ENCODE data around the gene TNFAIP8L1. TPM values are rescaled to one million over a fixed set of nuclear protein-coding genes. Genes with fewer than 3 reads are reported as not detected.

The TNFAIP8L1 gene
- total and polyA plus RNA-seq, 10 donors: 12.5 to 39.8 (median 27.1) TPM

- H3K9me3 ChIP-seq: no peaks in the 10 kb centered on the region
- H3K27me3 ChIP-seq (replicated peaks in 1 of 7): peaks cover 0 to 9% (median 0%) of the 10 kb centered on the region in 7 donors
- H3K36me3 ChIP-seq: no peaks in the 10 kb centered on the region
- H3K4me3 ChIP-seq: peak overlapping the region in 2 of 8 donors; percentile 40 to 70
- WGBS, 5 donors: 69 to 82% (median 78%) methylated on average over 8 of the region's 8 CpGs
- H3K27ac ChIP-seq: peak overlapping the region in 1 of 8 donors; percentile 72
- no peak for DNase-seq
- peaks cover 22 to 84% (median 67%) of the 10 kb centered on the region in 6 donors for H3K4me1 ChIP-seq
- TF ChIP-seq CTCF (IDR thresholded peaks at IDR 0.05 in 8 of 11, conservative IDR thresholded peaks at IDR 0.05 in 3 of 11) (no peak), POLR2AphosphoS5 (IDR thresholded peaks at IDR 0.05) (no peak), POLR2A (IDR thresholded peaks at IDR 0.05) (no peak)
- intact Hi-C loops (cut with DNase I; ENCODE audit: low total_unique reads): loop anchor here (5.0 kb wide), 1 partner anchor 69 kb away; no protein-coding TSS in a partner anchor
Measured at GRCh38 chr19:4636761-4637160, 2.6 kb upstream of the TNFAIP8L1 start.

DNA sequence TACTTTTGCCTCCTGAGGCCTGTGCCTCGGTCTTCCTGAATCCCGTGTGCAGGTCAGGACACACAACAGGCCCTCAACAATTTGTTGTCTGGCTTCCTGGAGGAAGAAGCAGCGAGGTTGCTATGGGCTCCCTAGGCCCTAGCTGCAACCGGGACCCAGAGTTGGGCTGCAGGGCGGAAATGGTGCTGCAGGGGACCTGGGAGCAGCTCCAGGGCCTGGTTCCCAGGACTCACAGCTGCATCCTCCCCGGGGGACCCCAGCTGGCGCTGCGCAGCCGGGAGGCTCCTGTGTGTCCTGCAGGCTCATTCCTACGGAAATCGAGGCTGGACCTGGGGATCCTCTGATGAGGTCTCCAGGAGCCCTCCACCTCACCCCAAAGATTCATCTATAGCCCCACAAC is 999 bp upstream of the TNFAIP8L1 start:
- Histone ChIP-seq H3K4me3 (peak overlapping the region in 2 of 8 donors; percentile 93 to 97), H3K27ac (peak overlapping the region; percentile 37 to 90 (median 85)), H3K36me3 (no peaks in the 10 kb centered on the region), H3K9me3 (no peaks in the 10 kb centered on the region), H3K4me1 (peaks cover 22 to 96% (median 72%) of the 10 kb centered on the region in 6 donors), H3K27me3 (replicated peaks in 1 of 7) (peaks cover 0 to 9% (median 0%) of the 10 kb centered on the region in 7 donors)
- peak; percentile 84 for DNase-seq
- intact Hi-C loops (cut with DNase I; ENCODE audit: low total_unique reads): loop anchor here (5.0 kb wide), 1 partner anchor 71 kb away; no protein-coding TSS in a partner anchor
- TF ChIP-seq CTCF (IDR thresholded peaks at IDR 0.05 in 8 of 11, conservative IDR thresholded peaks at IDR 0.05 in 3 of 11) (no peak), POLR2AphosphoS5 (IDR thresholded peaks at IDR 0.05) (peak in 2 of 3 donors; percentile 31 to 71)
- WGBS, 5 donors: 42 to 63% (median 59%) methylated on average over 9 to 11 of the region's 11 CpGs

- H3K27me3 ChIP-seq (replicated peaks in 1 of 7): peaks cover 0 to 9% (median 0%) of the 10 kb centered on the region in 7 donors
- intact Hi-C loops (cut with DNase I; ENCODE audit: low total_unique reads): loop anchor here (5.0 kb wide), 1 partner anchor 72 kb away; no protein-coding TSS in a partner anchor
Measured at GRCh38 chr19:4639531-4640246, 373 bp downstream of the TNFAIP8L1 start.

GRCh38 chr19:4640247-4641000 is 1.1 kb downstream of the TNFAIP8L1 start:
- TF ChIP-seq CTCF (IDR thresholded peaks at IDR 0.05 in 8 of 11, conservative IDR thresholded peaks at IDR 0.05 in 3 of 11) (no peak), POLR2AphosphoS5 (IDR thresholded peaks at IDR 0.05) (no peak), POLR2A (IDR thresholded peaks at IDR 0.05) (no peak)
- H3K27ac ChIP-seq: peak overlapping the region; percentile 24 to 90 (median 83)
- DNase-seq: peak; percentile 82
- peak overlapping the region; percentile 82 to 97 (median 84) for H3K4me3 ChIP-seq
- peaks cover 0 to 4% (median 0%) of the 10 kb centered on the region in 7 donors for H3K27me3 ChIP-seq (replicated peaks in 1 of 7)
- intact Hi-C loops (cut with DNase I; ENCODE audit: low total_unique reads): no loop called here
- 59 to 80% (median 67%) methylated on average over 11 to 17 of the region's 17 CpGs for WGBS, 5 donors
- peaks cover 0 to 7% (median 0%) of the 10 kb centered on the region in 6 donors for H3K36me3 ChIP-seq
- H3K4me1 ChIP-seq: peaks cover 16 to 87% (median 66%) of the 10 kb centered on the region in 6 donors
- no peaks in the 10 kb centered on the region for H3K9me3 ChIP-seq

More at GRCh38 chr19:4639531-4640246, 373 bp downstream of the TNFAIP8L1 start:
- peak overlapping the region; percentile 24 to 90 (median 83) for H3K27ac ChIP-seq
- TF ChIP-seq POLR2AphosphoS5 (IDR thresholded peaks at IDR 0.05) (peak in 1 of 3 donors; percentile 12), POLR2A (IDR thresholded peaks at IDR 0.05) (no peak)
- WGBS, 5 donors: 3 to 9% (median 5%) methylated on average over 23 to 39 of the region's 39 CpGs
- peak overlapping the region; percentile 82 to 97 (median 84) for H3K4me3 ChIP-seq
- no peaks in the 10 kb centered on the region for H3K9me3 ChIP-seq
- no peaks in the 10 kb centered on the region for H3K36me3 ChIP-seq
- peaks cover 17 to 91% (median 67%) of the 10 kb centered on the region in 6 donors for H3K4me1 ChIP-seq
- peak; percentile 87 for DNase-seq

Measured in spleen (tissue), 11 donors.